Pancreas (tissue), 10 donors: ENCODE measurements around the gene UBE3D. TPM values are rescaled to one million over a fixed set of nuclear protein-coding genes. Genes with fewer than 3 reads are reported as not detected.
"Not testable (repeated sequence)": the region's sequence is repeated elsewhere in the genome, so short reads cannot be mapped to it uniquely, and the experiment has no call there.

Experiments used
- ATAC-seq, 4 donors: fragments of 200-7000 bp; cut with Tn5 transposase; one replicate each; pipeline versions ENCODE4 v1.8.0 to v1.9.1; 2020; ENCODE audit warnings: mild to moderate bottlenecking in 4 of 4, moderate library complexity in 4 of 4
- DNase-seq, 6 donors: peaks; one replicate each; pipeline ENCODE4 v3.0.0-alpha.2; 2020
- FAIRE-seq: peaks from 2 replicates; lab custom pipeline; 2012; peaks lifted over from hg19 to GRCh38; lab: Jason Lieb, UNC
- H3K27ac ChIP-seq, 4 donors: fragments of 200-600 bp; sonication (generic); 1 replicate in 3 of 4; 2 replicates in 1 of 4; pipeline versions ENCODE4 v1.5.0 to v1.8.0; 2020
- H3K27me3 ChIP-seq, 4 donors: fragments of 200-600 bp; one replicate each; pipeline ENCODE4 v1.8.0; 2021
- H3K36me3 ChIP-seq, 3 donors: fragments of 200-600 bp; sonication (generic) in 1 of 3; one replicate each; pipeline versions ENCODE4 v1.5.0 to v1.8.0; 2020 to 2021
- H3K4me1 ChIP-seq, 3 donors: fragments of 200-600 bp; one replicate each; pipeline ENCODE4 v1.8.0; 2021
- H3K4me3 ChIP-seq, 4 donors: fragments of 200-600 bp; sonication (generic) in 2 of 4; one replicate each; pipeline versions ENCODE4 v1.5.0 to v1.8.0; 2020 to 2021
- H3K9me3 ChIP-seq, 4 donors: fragments of 200-600 bp; one replicate each; pipeline ENCODE4 v1.8.0; 2021
- WGBS, 2 donors: extraction: QIAGEN DNeasy Blood & Tissue Kit; methylation state at CpG; one replicate each; pipeline ENCODE4 v1.1.7; 2013; 5-methylcytosine and 5-hydroxymethylcytosine counted together
- intact Hi-C, 3 donors: fragments of 100-400 bp; cut with DNase I; formaldehyde crosslinking; loops; one replicate each; pipeline versions ENCODE4 v1.11.1 to v1.14.2; 2022
- polyA plus RNA-seq, 2 donors: library from polyadenylated mRNA; stranded (reverse); fragments of 200-250 nt; gene quantifications; one replicate each; pipeline ENCODE4 v1.2.3, GENCODE V29; 2013
- total RNA-seq, 6 donors: library from RNA; stranded (reverse); fragmentation: NEBNext Ultra II Directional in 4 of 6; extraction: Animal tissue kit (Norgen Biotek cat#: 25700) in 4 of 6; gene quantifications; one replicate each; pipeline versions ENCODE4 v1.2.1 to v1.2.4, GENCODE V29; 2021 to 2023
- TF ChIP-seq, protein P1 (sequence below), 4 donors: fragments of 200-600 bp; sonication (generic) in 3 of 4; IDR thresholded peaks; one replicate each; pipeline versions ENCODE4 v1.5.0 to v1.8.0; 2021; ENCODE audit warnings: antibody characterized with exemption in 4 of 4
- donor health status: healthy with polysubstance abuse.
- donor health status: DM: no; HTN: no; CAD: no; lungs with moderate emphysema.
- donor health status: DM: no; HTN: no; CAD: no.
- donor health status: control.
- donor health status: control.
- donor health status: Bipolar disorder and iron deficiency.
- donor health status: DM: yes; HTN: yes; CAD: no.
- donor health status: DM: no; HTN: no; CAD: no.
- donor health status: DM: no; HTN: no; CAD: no.
- donor health status: DM: yes; HTN: yes; CAD: no.

Gene UBE3D
- total and polyA plus RNA-seq, 8 donors = 3.2 to 6.9 (median 4.1) TPM

DNA sequence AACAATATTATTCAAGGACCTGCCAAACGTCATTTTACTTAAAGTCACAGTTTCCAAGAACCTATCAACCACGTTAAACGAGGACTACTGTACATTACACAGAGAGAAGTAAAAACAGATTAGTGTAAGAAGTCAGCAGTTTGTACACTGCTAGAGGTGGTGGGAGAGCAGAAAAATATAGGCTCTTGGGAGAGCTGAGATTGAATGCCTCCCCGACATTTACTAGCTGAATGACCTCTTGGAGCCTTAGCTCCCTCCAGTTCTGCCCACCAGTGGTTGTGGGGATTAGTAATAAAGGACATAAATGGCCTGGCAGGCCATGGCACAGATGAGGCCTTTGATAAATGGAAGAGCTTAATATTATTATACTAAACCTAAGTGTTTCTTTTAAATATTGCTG lies 161.4 kb downstream of the UBE3D start:
- Histone ChIP-seq H3K27ac (no peak overlapping the region), H3K4me3 (no peak overlapping the region), H3K4me1 (no peaks in the 10 kb centered on the region), H3K9me3 (no peaks in the 10 kb centered on the region), H3K36me3 (no peaks in the 10 kb centered on the region), H3K27me3 (no peaks in the 10 kb centered on the region)
- intact Hi-C loops = no loop called here
- no peak for FAIRE-seq
- TF ChIP-seq, protein P1, sequence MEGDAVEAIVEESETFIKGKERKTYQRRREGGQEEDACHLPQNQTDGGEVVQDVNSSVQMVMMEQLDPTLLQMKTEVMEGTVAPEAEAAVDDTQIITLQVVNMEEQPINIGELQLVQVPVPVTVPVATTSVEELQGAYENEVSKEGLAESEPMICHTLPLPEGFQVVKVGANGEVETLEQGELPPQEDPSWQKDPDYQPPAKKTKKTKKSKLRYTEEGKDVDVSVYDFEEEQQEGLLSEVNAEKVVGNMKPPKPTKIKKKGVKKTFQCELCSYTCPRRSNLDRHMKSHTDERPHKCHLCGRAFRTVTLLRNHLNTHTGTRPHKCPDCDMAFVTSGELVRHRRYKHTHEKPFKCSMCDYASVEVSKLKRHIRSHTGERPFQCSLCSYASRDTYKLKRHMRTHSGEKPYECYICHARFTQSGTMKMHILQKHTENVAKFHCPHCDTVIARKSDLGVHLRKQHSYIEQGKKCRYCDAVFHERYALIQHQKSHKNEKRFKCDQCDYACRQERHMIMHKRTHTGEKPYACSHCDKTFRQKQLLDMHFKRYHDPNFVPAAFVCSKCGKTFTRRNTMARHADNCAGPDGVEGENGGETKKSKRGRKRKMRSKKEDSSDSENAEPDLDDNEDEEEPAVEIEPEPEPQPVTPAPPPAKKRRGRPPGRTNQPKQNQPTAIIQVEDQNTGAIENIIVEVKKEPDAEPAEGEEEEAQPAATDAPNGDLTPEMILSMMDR (IDR thresholded peaks at IDR 0.05) = no peak
- no peak for DNase-seq
- 61% methylated on average over 4 of the region's 4 CpGs for WGBS, 2 donors
- ATAC-seq = no peak

GRCh38 chr6:82902290-82902689 lies 163.4 kb downstream of the UBE3D start:
- FAIRE-seq (no peak), DNase-seq (no peak), ATAC-seq (no peak)
- TF ChIP-seq, protein P1 (IDR thresholded peaks at IDR 0.05) = no peak
- WGBS, 2 donors = 89 to 91% methylated on average over 2 of the region's 2 CpGs
- intact Hi-C loops = no loop called here
- no peaks in the 10 kb centered on the region for H3K27me3 ChIP-seq
- no peaks in the 10 kb centered on the region for H3K9me3 ChIP-seq
- no peak overlapping the region for H3K4me3 ChIP-seq
- no peaks in the 10 kb centered on the region for H3K36me3 ChIP-seq
- no peak overlapping the region for H3K27ac ChIP-seq
- no peaks in the 10 kb centered on the region for H3K4me1 ChIP-seq

DNA sequence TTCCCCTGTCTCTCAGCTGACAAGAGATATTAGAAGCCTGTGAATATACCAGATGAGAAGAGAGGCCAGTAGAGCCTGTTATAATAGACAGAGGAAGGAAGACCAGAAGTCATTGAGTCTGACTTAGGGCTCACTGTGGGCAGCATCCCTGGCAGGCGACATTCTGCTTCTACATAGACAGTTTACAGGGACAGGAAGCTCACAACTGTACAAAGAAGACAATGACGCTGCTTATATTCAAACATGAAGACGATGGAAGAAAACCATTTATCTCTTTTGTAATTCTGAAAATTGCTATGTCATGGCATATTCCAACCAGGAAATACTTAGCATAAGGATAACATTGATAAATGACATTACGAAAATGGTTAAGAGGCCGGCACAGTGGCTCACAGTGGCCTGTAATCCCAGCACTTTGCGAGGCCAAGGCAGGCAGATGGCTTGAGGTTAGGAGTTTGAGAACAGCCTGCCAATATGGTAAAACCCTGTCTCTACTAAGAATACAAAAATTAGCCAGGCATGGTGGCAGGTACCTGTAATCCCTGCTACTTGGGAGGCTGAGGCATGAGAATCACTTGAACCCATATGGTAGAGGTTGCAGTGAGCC lies 170.9 kb downstream of the UBE3D start:
- H3K27me3 ChIP-seq = no peaks in the 10 kb centered on the region
- TF ChIP-seq, protein P1 (IDR thresholded peaks at IDR 0.05) = no peak
- no peaks in the 10 kb centered on the region for H3K4me1 ChIP-seq
- intact Hi-C loops = no loop called here
- no peak for ATAC-seq
- no peak overlapping the region for H3K4me3 ChIP-seq
- no peak for FAIRE-seq
- 93 to 95% methylated on average over 6 of the region's 6 CpGs for WGBS, 2 donors
- no peaks in the 10 kb centered on the region for H3K9me3 ChIP-seq
- no peak overlapping the region for H3K27ac ChIP-seq
- DNase-seq = no peak
- H3K36me3 ChIP-seq = no peaks in the 10 kb centered on the region

- H3K9me3 ChIP-seq = no peaks in the 10 kb centered on the region
- intact Hi-C loops = no loop called here
- no peak for DNase-seq
- no peak for FAIRE-seq
- H3K27me3 ChIP-seq = no peaks in the 10 kb centered on the region
- TF ChIP-seq, protein P1 (IDR thresholded peaks at IDR 0.05) = no peak
- no peak overlapping the region for H3K4me3 ChIP-seq
- H3K27ac ChIP-seq = no peak overlapping the region
- ATAC-seq = no peak
- H3K4me1 ChIP-seq = no peaks in the 10 kb centered on the region
- WGBS, 2 donors = 83 to 89% methylated on average over 9 of the region's 9 CpGs
- H3K36me3 ChIP-seq = no peaks in the 10 kb centered on the region
These were observed 171.6 kb downstream of the UBE3D start for GRCh38 chr6:82893889-82894652.

GRCh38 chr6:82891503-82891902 lies 174.1 kb downstream of the UBE3D start:
- H3K4me1 ChIP-seq, FAIRE-seq, intact Hi-C loops, H3K4me3 ChIP-seq, H3K27me3 ChIP-seq, DNase-seq, H3K27ac ChIP-seq, ATAC-seq, H3K36me3 ChIP-seq, H3K9me3 ChIP-seq: not testable (repeated sequence)
- 79 to 86% methylated on average over 3 of the region's 3 CpGs for WGBS, 2 donors
